Measurements from ENCODE around the gene S1PR2.
"Not testable (repeated sequence)": the region's sequence is repeated elsewhere in the genome, so short reads cannot be mapped to it uniquely, and the experiment has no call there.

Gene S1PR2

DNA sequence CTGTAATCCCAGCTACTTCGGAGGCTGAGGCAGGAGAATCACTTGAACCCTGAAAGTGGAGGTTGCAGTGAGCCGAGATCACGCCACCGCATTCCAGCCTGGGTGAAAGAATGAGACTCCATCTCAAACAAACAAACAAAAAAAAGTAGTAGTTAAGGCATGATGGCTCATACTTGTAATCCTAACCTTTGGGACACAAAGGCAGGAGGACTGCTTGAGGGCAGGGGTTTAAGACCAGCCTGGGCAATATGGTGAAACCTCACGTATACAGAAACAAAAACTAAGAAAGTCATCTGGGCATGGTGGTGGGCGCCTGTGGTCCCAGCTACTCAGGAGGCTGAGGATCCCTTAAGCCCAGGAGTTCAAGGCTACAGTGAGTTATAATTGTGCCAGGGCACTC lies 38.2 kb downstream of the S1PR2 start:
- no peak for DNase-seq (ENCODE audit: low read depth in 1 of 2, low spot score in 1 of 2)

GRCh38 chr19:10191347-10191746 lies 39.8 kb downstream of the S1PR2 start:
- DNase-seq (ENCODE audit: low read depth in 1 of 2, low spot score in 1 of 2) = no peak

DNA sequence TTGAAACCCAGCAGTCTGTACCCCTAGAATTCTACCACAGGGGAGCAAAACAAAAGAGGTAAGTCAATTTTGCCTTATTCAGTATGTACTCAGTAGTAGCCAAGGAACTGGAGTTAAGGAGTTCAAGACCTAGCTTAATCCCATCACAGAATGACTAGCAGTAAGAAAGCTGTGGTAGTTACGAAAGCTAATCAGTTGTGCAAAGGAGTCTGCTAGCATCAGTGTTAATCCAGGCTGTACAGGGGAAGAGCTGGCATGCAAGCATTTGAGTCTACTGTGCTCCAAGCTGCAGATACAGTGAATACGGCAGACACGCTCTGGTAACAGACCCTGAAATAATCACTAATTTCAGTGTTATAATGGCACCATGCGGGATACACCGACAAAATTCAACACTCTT lies 41.1 kb downstream of the S1PR2 start:
- DNase-seq (ENCODE audit: low read depth in 1 of 2, low spot score in 1 of 2) = no peak

GRCh38 chr19:10189616-10190015 lies 41.5 kb downstream of the S1PR2 start:
- no peak for DNase-seq (ENCODE audit: low read depth in 1 of 2, low spot score in 1 of 2)

DNA sequence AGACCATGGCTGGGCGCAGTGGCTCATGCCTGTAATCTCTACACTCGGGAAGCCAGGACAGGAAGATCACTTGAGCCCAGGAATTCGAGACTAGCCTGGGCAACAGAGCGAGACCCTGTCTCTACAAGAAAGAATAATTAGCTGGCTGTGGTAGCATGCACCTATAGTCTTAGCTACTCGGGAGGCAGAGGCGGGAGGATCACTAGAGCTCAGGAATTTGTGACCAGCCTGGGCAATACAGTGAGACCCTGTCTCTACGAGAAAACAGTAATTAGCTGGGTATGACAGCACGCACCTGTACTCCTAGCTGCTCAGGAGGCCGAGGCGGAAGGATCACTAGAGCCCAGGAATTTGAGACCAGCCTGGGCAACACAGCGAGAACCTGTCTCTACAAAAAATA lies 43.8 kb downstream of the S1PR2 start:
- DNase-seq (ENCODE audit: low read depth in 1 of 2, low spot score in 1 of 2) = no peak

- no peak for DNase-seq (ENCODE audit: low read depth in 1 of 2, low spot score in 1 of 2)
These were observed 46.5 kb downstream of the S1PR2 start for GRCh38 chr19:10184636-10185035.

DNA sequence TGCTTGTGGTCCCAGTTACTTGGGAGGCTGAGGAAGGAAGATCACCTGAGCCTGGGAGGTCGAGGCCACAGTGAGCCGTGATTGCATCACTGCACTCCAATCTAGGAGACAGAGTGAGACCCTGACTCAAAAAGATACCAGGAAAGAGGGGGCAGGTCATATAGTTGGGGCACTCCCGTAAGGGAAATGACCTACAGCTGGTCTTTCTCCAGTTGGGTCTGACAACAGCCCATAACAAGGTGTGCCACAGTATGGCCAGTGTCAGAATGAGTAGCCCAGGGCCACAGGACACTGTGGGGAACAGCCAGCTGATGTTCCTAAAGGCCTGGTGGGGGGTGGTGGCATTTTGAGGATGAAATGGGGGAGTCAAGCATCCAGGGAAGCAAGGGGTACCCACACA lies 47.2 kb downstream of the S1PR2 start:
- DNase-seq (ENCODE audit: low read depth in 1 of 2, low spot score in 1 of 2) = no peak

GRCh38 chr19:10182847-10183246 lies 48.3 kb downstream of the S1PR2 start:
- DNase-seq (ENCODE audit: low read depth in 1 of 2, low spot score in 1 of 2) = no peak

DNA sequence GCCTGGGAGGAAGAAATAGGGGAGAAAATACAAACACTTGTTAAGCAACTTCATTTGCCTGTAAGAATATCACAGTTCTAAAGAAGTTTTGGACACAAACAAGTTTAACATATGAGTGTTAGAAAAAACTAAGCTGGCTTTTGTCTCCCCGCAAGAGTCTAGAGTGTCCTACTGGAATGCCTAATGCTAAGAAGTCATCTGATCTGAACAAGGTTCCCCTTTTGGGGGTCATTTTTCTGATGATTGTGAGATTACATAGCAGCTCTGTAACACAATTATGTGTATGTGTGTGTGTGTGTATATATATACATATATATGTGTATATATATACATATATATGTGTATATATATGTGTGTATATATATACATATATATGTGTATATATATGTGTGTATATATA lies 49.1 kb downstream of the S1PR2 start:
- DNase-seq (ENCODE audit: low read depth in 1 of 2, low spot score in 1 of 2) = no peak

GRCh38 chr19:10180459-10180858 lies 50.7 kb downstream of the S1PR2 start:
- DNase-seq (ENCODE audit: low read depth in 1 of 2, low spot score in 1 of 2) = no peak

- not testable (repeated sequence) for DNase-seq (ENCODE audit: low read depth in 1 of 2, low spot score in 1 of 2)
These were observed 51.1 kb downstream of the S1PR2 start for GRCh38 chr19:10180024-10180423.

- DNase-seq (ENCODE audit: low read depth in 1 of 2, low spot score in 1 of 2) = no peak
These were observed 57.6 kb downstream of the S1PR2 start for GRCh38 chr19:10173527-10173926.
